NCI-H1436 (cell line): ENCODE results near the gene PTPRK.
"Not testable (repeated sequence)": the region's sequence is repeated elsewhere in the genome, so short reads cannot be mapped to it uniquely, and the experiment has no call there.

Experiments used
- DNase-seq: peaks from one replicate; lab custom pipeline; 2025; lab: John Stamatoyannopoulos, UW

The PTPRK gene

GRCh38 chr6:128438393-128438792, 82.0 kb downstream of the PTPRK start:
- DNase-seq = no peak

- DNase-seq = no peak
Measured at GRCh38 chr6:128437685-128438084, 82.7 kb downstream of the PTPRK start.

- not testable (repeated sequence) for DNase-seq
Measured at GRCh38 chr6:128434752-128435151, 85.6 kb downstream of the PTPRK start.

- DNase-seq = no peak
Measured at GRCh38 chr6:128432394-128432793, 88.0 kb downstream of the PTPRK start.

GRCh38 chr6:128427139-128427538, 93.3 kb downstream of the PTPRK start:
- DNase-seq = no peak

- no peak for DNase-seq
Measured at GRCh38 chr6:128425856-128426255, 94.5 kb downstream of the PTPRK start.

GRCh38 chr6:128422871-128423270, 97.5 kb downstream of the PTPRK start:
- no peak for DNase-seq

- DNase-seq = no peak
Measured at GRCh38 chr6:128422200-128422599, 98.2 kb downstream of the PTPRK start.

- no peak for DNase-seq
Measured at GRCh38 chr6:128421788-128422187, 98.6 kb downstream of the PTPRK start.

GRCh38 chr6:128417698-128418097, 102.7 kb downstream of the PTPRK start:
- no peak for DNase-seq

- peak; percentile 12 for DNase-seq
Measured at GRCh38 chr6:128415387-128415786, 105.0 kb downstream of the PTPRK start.

GRCh38 chr6:128414943-128415342, 105.5 kb downstream of the PTPRK start:
- no peak for DNase-seq

- DNase-seq = no peak
Measured at GRCh38 chr6:128413291-128413690, 107.1 kb downstream of the PTPRK start.

GRCh38 chr6:128412680-128413079, 107.7 kb downstream of the PTPRK start:
- no peak for DNase-seq

- no peak for DNase-seq
Measured at GRCh38 chr6:128410584-128410983, 109.8 kb downstream of the PTPRK start.

- no peak for DNase-seq
Measured at GRCh38 chr6:128409003-128409402, 111.4 kb downstream of the PTPRK start.

GRCh38 chr6:128406453-128406852, 113.9 kb downstream of the PTPRK start:
- DNase-seq = no peak

GRCh38 chr6:128403618-128404444, 116.6 kb downstream of the PTPRK start:
- DNase-seq = no peak

GRCh38 chr6:128400875-128401274, 119.5 kb downstream of the PTPRK start:
- no peak for DNase-seq

- DNase-seq = no peak
Measured at GRCh38 chr6:128397996-128398395, 122.4 kb downstream of the PTPRK start.

GRCh38 chr6:128395596-128395995, 124.8 kb downstream of the PTPRK start:
- no peak for DNase-seq

GRCh38 chr6:128395188-128395587, 125.2 kb downstream of the PTPRK start:
- no peak for DNase-seq

GRCh38 chr6:128394167-128394566, 126.2 kb downstream of the PTPRK start:
- DNase-seq = no peak
